ENCODE data around the gene DDX55. TPM values are rescaled to one million over a fixed set of nuclear protein-coding genes. Genes with fewer than 3 reads are reported as not detected.

The DDX55 gene
- total and polyA plus RNA-seq, 2 of the 13 experiments (the other 11 are each of a cell fraction or from before 2014, with no cell fraction given): 22.2 to 37.0 TPM

GRCh38 chr12:123601602-123602489 is at the start of gene DDX55 (continued):
- TF ChIP-seq ZBTB46 (CRISPR knock-in tag; IDR thresholded peaks at IDR 0.05; ENCODE audit: borderline replicate concordance): peak; percentile 21; the same call in 1 of the 2 replicates
- TF ChIP-seq PBX2 (CRISPR knock-in tag; IDR thresholded peaks at IDR 0.05): no peak
- no peak for TF ChIP-seq ZNF572 (CRISPR knock-in tag; IDR thresholded peaks at IDR 0.05)
- no peak for TF ChIP-seq BCLAF1 (IDR thresholded peaks at IDR 0.05)
- peak; percentile 90; the same call in 1 of the 2 replicates for TF ChIP-seq ZNF136 (CRISPR knock-in tag; IDR thresholded peaks at IDR 0.05; ENCODE audit: low read depth)
- no peak for TF ChIP-seq PREB (CRISPR knock-in tag; IDR thresholded peaks at IDR 0.05)
- TF ChIP-seq SMAD1 (CRISPR knock-in tag; IDR thresholded peaks at IDR 0.05; ENCODE audit: borderline replicate concordance, low read depth): 0 out of 2 replicates have a peak, but pooled peaks have one; percentile 84
- peak; percentile 96 for TF ChIP-seq ZNF850 (CRISPR knock-in tag; conservative IDR thresholded peaks at IDR 0.05)
- peak; percentile 87; the same call in 1 of the 2 replicates for TF ChIP-seq KLF13 (CRISPR knock-in tag; IDR thresholded peaks at IDR 0.05)
- TF ChIP-seq ZNF382 (CRISPR knock-in tag; IDR thresholded peaks at IDR 0.05; ENCODE audit: borderline replicate concordance): no peak
- TF ChIP-seq ZNF460 (CRISPR knock-in tag; IDR thresholded peaks at IDR 0.05; ENCODE audit: borderline replicate concordance): peak; percentile 71; the same call in 1 of the 2 replicates
- 0 out of 2 replicates have a peak, but pooled peaks have one; percentile 19 for TF ChIP-seq HMG20A (CRISPR knock-in tag; IDR thresholded peaks at IDR 0.05; ENCODE audit: borderline replicate concordance)
- peak; percentile 46; the same call in 1 of the 2 replicates for TF ChIP-seq FUBP1 (CRISPR knock-in tag; IDR thresholded peaks at IDR 0.05; ENCODE audit: borderline replicate concordance)
- no peak; the same call in 1 of the 2 replicates for TF ChIP-seq ZNF567 (CRISPR knock-in tag; IDR thresholded peaks at IDR 0.05; ENCODE audit: borderline replicate concordance)
- 0 out of 2 replicates have a peak, but pooled peaks have one; percentile 43 for TF ChIP-seq NFYB (CRISPR knock-in tag; IDR thresholded peaks at IDR 0.05)
- peak; percentile 91 for TF ChIP-seq ELF1 (CRISPR knock-in tag; IDR thresholded peaks at IDR 0.05)
- peak; percentile 24; the same call in 1 of the 2 replicates for TF ChIP-seq ZNF891 (CRISPR knock-in tag; IDR thresholded peaks at IDR 0.05)
- peak; percentile 89 for TF ChIP-seq ZSCAN20 (CRISPR knock-in tag; IDR thresholded peaks at IDR 0.05; ENCODE audit: borderline replicate concordance)
- TF ChIP-seq PPARG (CRISPR knock-in tag; conservative IDR thresholded peaks at IDR 0.05): peak; percentile 56; the same call in 1 of the 2 replicates

Data from HepG2 (cell line).